Neuronal stem cell (in vitro differentiated cells): ENCODE results near the gene LAMTOR3. TPM values are rescaled to one million over a fixed set of nuclear protein-coding genes. Genes with fewer than 3 reads are reported as not detected.

ENCODE experiments used
- DNase-seq: peaks from one replicate; pipeline ENCODE4 v3.0.0-alpha.2; 2013; ENCODE audit warnings: low spot score
- H2AFZ ChIP-seq: one replicate; pipeline ENCODE4 v1.6.1; 2013; ENCODE audit warnings: mild to moderate bottlenecking, low read length, inconsistent platforms
- H2AK5ac ChIP-seq: 2 replicates; pipeline ENCODE4 v1.6.1; 2013; ENCODE audit warnings: low read depth, mild to moderate bottlenecking, inconsistent platforms, low read length, moderate library complexity, mixed read lengths
- H2BK120ac ChIP-seq: 2 replicates; pipeline ENCODE4 v1.6.1; 2013; ENCODE audit warnings: low read depth, mild to moderate bottlenecking, inconsistent platforms, low read length, moderate library complexity, mixed read lengths
- H2BK12ac ChIP-seq: one replicate; pipeline ENCODE4 v1.6.1; 2013; ENCODE audit warnings: low read length, inconsistent platforms
- H2BK15ac ChIP-seq: 2 replicates; pipeline ENCODE4 v1.6.1; 2013; ENCODE audit warnings: mild to moderate bottlenecking, low read length, inconsistent platforms, mixed read lengths
- H2BK5ac ChIP-seq: one replicate; pipeline ENCODE4 v1.6.1; 2013; ENCODE audit warnings: inconsistent platforms, mild to moderate bottlenecking, low read length, moderate library complexity
- H3K14ac ChIP-seq: one replicate; pipeline ENCODE4 v1.6.1; 2013; ENCODE audit warnings: low read length, inconsistent platforms
- H3K18ac ChIP-seq: 2 replicates; pipeline ENCODE4 v1.6.1; 2013; ENCODE audit warnings: low read length, inconsistent platforms
- H3K23ac ChIP-seq: 2 replicates; pipeline ENCODE4 v1.6.1; 2013; ENCODE audit warnings: low read depth, mild to moderate bottlenecking, mixed read lengths, low read length, inconsistent platforms; ENCODE audit not compliant: poor library complexity
- H3K27ac ChIP-seq: replicated peaks from 3 replicates; pipeline ENCODE4 v1.5.1; 2013; ENCODE audit warnings: low read length, inconsistent platforms
- H3K27me3 ChIP-seq, 3 experiments: 2 replicates each; pipeline ENCODE4 v1.6.1; 2013; ENCODE audit warnings: low read length in 3 of 3, mild to moderate bottlenecking in 2 of 3, inconsistent platforms in 1 of 3, low read depth in 1 of 3, mixed read lengths in 1 of 3, moderate library complexity in 1 of 3; ENCODE audit not compliant: control insufficient read depth in 3 of 3, insufficient read depth in 3 of 3
- H3K36me3 ChIP-seq, 2 donors: replicated peaks in 1 of 2; 2 replicates each; pipeline ENCODE4 v1.6.1; 2013; ENCODE audit warnings: low read length in 2 of 2; ENCODE audit not compliant: control insufficient read depth in 2 of 2, insufficient read depth in 2 of 2
- H3K4ac ChIP-seq: 2 replicates; pipeline ENCODE4 v1.6.1; 2013; ENCODE audit warnings: inconsistent platforms, mild to moderate bottlenecking, low read length, moderate library complexity
- H3K4me1 ChIP-seq, 2 donors: 1 replicate in 1 of 2; 2 replicates in 1 of 2; pipeline ENCODE4 v1.6.1; 2013; ENCODE audit warnings: low read length in 2 of 2, low read depth in 1 of 2; ENCODE audit not compliant: control insufficient read depth in 2 of 2, insufficient read depth in 1 of 2
- H3K4me2 ChIP-seq: one replicate; pipeline ENCODE4 v1.6.1; 2013; ENCODE audit warnings: mild to moderate bottlenecking, low read length, inconsistent platforms; ENCODE audit not compliant: insufficient read depth, poor library complexity, severe bottlenecking
- H3K4me3 ChIP-seq, 2 donors: 2 replicates each; pipeline ENCODE4 v1.5.1; 2013; ENCODE audit warnings: low read length in 2 of 2, mild to moderate bottlenecking in 2 of 2, inconsistent platforms in 1 of 2, moderate library complexity in 1 of 2
- H3K79me1 ChIP-seq: one replicate; pipeline ENCODE4 v1.6.1; 2013; ENCODE audit warnings: low read depth, mild to moderate bottlenecking, inconsistent platforms, low read length, moderate library complexity
- H3K9ac ChIP-seq: one replicate; pipeline ENCODE4 v1.6.1; 2013; ENCODE audit warnings: mild to moderate bottlenecking, low read depth, low read length, inconsistent platforms; ENCODE audit not compliant: poor library complexity
- H3K9me3 ChIP-seq, 2 donors: replicated peaks in 1 of 2; 2 replicates each; pipeline versions ENCODE3 to v1.6.1; 2013; ENCODE audit warnings: low read length in 2 of 2, mild to moderate bottlenecking in 2 of 2, inconsistent platforms in 1 of 2, low read depth in 1 of 2, mixed read lengths in 1 of 2, moderate library complexity in 1 of 2; ENCODE audit not compliant: control insufficient read depth in 2 of 2, insufficient read depth in 1 of 2
- H4K8ac ChIP-seq: one replicate; pipeline ENCODE4 v1.6.1; 2013; ENCODE audit warnings: low read depth, mild to moderate bottlenecking, inconsistent platforms, low read length, moderate library complexity
- H4K91ac ChIP-seq: one replicate; pipeline ENCODE4 v1.6.1; 2013; ENCODE audit warnings: low read length, low read depth, mild to moderate bottlenecking, inconsistent platforms; ENCODE audit not compliant: poor library complexity
- WGBS, 2 donors: extraction: QIAGEN DNeasy Blood & Tissue Kit; methylation state at CpG; one replicate each; pipeline ENCODE4 v1.1.7; 2013; ENCODE audit warnings: missing lambda C conversion rate in 2 of 2, mixed read lengths in 1 of 2; ENCODE audit not compliant: insufficient read length in 2 of 2, insufficient replicate concordance in 1 of 2; ENCODE audit errors: extremely low coverage in 2 of 2; 5-methylcytosine and 5-hydroxymethylcytosine counted together
- polyA plus RNA-seq, 2 experiments: library from polyadenylated mRNA; stranded (reverse); fragments of 200-250 nt; gene quantifications; one replicate each; pipeline ENCODE4 v1.2.3, GENCODE V29; 2013

LAMTOR3 gene, protein sequence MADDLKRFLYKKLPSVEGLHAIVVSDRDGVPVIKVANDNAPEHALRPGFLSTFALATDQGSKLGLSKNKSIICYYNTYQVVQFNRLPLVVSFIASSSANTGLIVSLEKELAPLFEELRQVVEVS
- 40.7 TPM for polyA plus RNA-seq (2013, experiment 1 of 2)
- 42.2 TPM for polyA plus RNA-seq (2013, experiment 2 of 2)

DNA sequence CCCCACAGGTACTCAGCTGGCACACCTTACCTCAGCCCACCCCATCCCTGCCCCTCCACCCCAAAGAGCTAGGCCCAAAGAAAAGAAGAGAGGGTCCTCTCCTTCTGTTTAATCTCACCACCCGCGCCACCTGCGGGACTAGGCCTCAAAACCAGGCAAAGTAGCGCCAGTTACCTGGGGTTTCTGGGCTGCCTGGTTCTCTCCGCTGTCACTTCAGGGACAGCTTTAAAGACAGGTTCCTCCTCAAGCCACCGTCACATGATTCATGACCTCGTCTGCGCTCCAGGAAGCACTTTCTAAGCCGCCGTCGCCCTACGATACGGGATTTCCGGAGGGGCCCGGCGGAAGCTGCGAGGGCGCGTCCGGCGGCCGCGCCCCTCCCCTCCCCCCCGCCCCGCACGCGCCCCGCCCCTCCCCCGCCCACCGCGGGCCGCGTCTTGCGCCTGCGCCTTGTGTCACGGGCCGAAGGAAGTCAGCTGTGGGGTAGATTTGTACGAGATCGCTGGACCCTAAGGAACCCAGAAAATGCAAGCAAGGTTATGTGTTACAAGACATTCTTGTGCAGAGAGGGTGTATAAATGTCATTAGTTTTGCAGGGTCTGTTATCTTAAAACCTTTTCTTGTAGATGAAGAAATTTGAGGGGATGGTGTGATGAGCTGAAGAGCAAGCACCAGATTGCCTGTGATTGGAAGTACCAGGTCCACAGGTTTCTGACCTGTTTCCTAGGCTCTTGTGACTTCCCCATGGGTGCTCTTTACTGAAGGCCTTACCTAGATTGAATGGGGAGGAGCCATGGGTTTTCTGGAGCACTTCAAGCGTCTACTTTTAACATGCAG, at the start of gene LAMTOR3:
Gene LAMTOR3 (minus strand): TSS at position 267 of the 837 bp plus-strand sequence. CDS start 464 bp downstream, outside the sequence.
- Histone ChIP-seq H3K18ac (no peak within 1 kb of the TSS), H3K27me3 (no peaks in the 10 kb centered on the region), H3K4me2 (peak within 1 kb of the TSS; percentile 83), H4K8ac (no peak within 1 kb of the TSS), H2AFZ (peak within 1 kb of the TSS; percentile 87), H3K4me3 (peak within 1 kb of the TSS; percentile 89), H3K4ac (no peak within 1 kb of the TSS), H3K4me1 (no peaks in the 10 kb centered on the region), H3K36me3 (peaks cover 0 to 18% of the 10 kb centered on the region in 2 donors), H3K27ac (peak within 1 kb of the TSS; percentile 16), H2BK15ac (no peak within 1 kb of the TSS), H3K9me3 (no peaks in the 10 kb centered on the region), H2BK120ac (no peak within 1 kb of the TSS), H2BK12ac (no peak within 1 kb of the TSS), H3K9ac (peak within 1 kb of the TSS; percentile 38), H3K23ac (no peak within 1 kb of the TSS), H3K79me1 (no peaks in the 10 kb centered on the region), H4K91ac (no peak within 1 kb of the TSS), H2BK5ac (no peak within 1 kb of the TSS), H2AK5ac (no peak within 1 kb of the TSS), H3K14ac (no peak within 1 kb of the TSS)
- peak; percentile 69 for DNase-seq
- no CpG with 5 or more reads among the region's 40 CpGs for WGBS, 2 donors

DNA sequence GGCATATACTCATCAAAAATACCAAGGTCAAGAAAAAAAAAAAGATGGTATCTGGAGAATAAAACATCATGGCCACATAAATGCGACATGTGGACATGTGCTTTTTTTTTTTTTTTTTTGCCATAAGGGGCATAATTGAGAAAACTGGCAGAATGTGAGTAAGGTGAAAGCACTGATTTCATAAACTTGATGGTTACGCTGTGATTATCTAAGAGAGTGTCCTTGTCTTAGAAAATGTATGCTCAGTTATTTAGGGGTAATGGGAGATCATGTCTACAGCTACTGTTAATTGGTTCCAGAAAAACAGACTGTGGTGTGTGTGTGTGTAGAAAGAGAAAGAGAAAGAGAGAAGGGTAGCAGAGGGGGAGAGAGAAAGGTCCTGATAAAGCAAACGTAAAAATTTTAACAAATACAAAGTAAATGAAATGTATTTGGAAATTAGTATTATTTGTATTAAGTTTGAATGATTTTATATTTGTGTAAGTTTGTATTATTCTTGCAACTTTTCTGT, 44.1 kb upstream of the LAMTOR3 start:
- H2BK15ac ChIP-seq = no peak overlapping the region
- H3K14ac ChIP-seq = no peak overlapping the region
- H3K18ac ChIP-seq = no peak overlapping the region
- no peak overlapping the region for H3K23ac ChIP-seq
- no peak overlapping the region for H3K4me3 ChIP-seq
- H3K9me3 ChIP-seq = peaks cover 0 to 22% of the 10 kb centered on the region in 2 donors
- peaks cover 4% of the 10 kb centered on the region for H3K79me1 ChIP-seq
- no peak overlapping the region for H3K4me2 ChIP-seq
- peaks cover 0 to 27% of the 10 kb centered on the region in 2 donors for H3K36me3 ChIP-seq
- no CpG with 5 or more reads among the region's 3 CpGs for WGBS, 2 donors
- no peak overlapping the region for H3K9ac ChIP-seq
- no peak overlapping the region for H2AK5ac ChIP-seq
- H4K91ac ChIP-seq = no peak overlapping the region
- DNase-seq = no peak
- no peak overlapping the region for H2BK12ac ChIP-seq
- H4K8ac ChIP-seq = no peak overlapping the region
- H3K4me1 ChIP-seq = no peaks in the 10 kb centered on the region
- no peak overlapping the region for H2BK120ac ChIP-seq
- H3K27ac ChIP-seq = no peak overlapping the region
- H3K27me3 ChIP-seq = no peaks in the 10 kb centered on the region
- no peak overlapping the region for H3K4ac ChIP-seq
- no peak overlapping the region for H2AFZ ChIP-seq
- no peak overlapping the region for H2BK5ac ChIP-seq

DNA sequence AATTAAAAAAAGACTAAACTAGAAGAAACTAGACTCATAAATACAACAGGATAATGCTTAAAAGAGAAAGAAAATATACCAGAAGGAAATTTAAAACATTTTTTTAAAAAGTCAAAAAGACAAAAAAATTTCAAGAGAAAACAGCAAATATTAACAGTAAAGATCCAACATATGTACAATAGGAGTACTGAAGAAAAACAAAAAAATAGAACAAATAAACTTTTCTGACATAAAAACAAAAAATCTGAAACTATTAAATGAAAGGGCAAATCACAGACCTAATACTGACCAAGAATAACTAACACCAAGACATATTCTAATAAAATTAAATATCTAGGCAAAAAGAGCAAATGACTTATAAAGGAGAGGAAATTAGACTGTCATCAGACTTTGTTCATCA, 40.7 kb upstream of the LAMTOR3 start:
- H2BK15ac ChIP-seq = no peak overlapping the region
- H3K79me1 ChIP-seq = peaks cover 2% of the 10 kb centered on the region
- H2AK5ac ChIP-seq = no peak overlapping the region
- no peak overlapping the region for H3K14ac ChIP-seq
- no peak overlapping the region for H2BK12ac ChIP-seq
- H4K8ac ChIP-seq = no peak overlapping the region
- no peak overlapping the region for H2BK120ac ChIP-seq
- peaks cover 0 to 30% of the 10 kb centered on the region in 2 donors for H3K36me3 ChIP-seq
- no peak overlapping the region for H3K4me2 ChIP-seq
- no peak overlapping the region for H3K27ac ChIP-seq
- no peak overlapping the region for H2BK5ac ChIP-seq
- H2AFZ ChIP-seq = no peak overlapping the region
- H3K9me3 ChIP-seq = peaks cover 0 to 16% of the 10 kb centered on the region in 2 donors
- H3K18ac ChIP-seq = no peak overlapping the region
- DNase-seq = no peak
- H3K9ac ChIP-seq = no peak overlapping the region
- no peak overlapping the region for H4K91ac ChIP-seq
- no peak overlapping the region for H3K4ac ChIP-seq
- H3K23ac ChIP-seq = no peak overlapping the region
- no peaks in the 10 kb centered on the region for H3K4me1 ChIP-seq
- no peaks in the 10 kb centered on the region for H3K27me3 ChIP-seq
- no peak overlapping the region for H3K4me3 ChIP-seq

DNA sequence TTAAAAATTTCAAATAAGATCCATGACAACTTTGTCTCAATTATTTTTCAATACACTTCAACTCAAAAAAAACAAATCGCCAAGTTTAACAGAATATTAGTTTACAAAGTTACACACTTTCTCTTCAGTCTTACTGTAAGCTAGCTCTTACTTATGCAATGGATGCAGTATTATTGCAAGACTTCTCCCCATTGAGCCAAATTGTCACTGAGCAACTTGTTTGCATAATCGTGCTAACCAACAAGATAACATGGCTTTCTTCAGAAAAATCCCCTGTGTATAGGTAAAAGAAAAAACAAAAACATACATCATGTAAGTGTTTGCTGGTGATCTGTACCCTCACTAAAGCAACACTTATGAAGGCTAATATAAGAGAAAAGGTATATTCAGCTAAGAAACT, 33.3 kb upstream of the LAMTOR3 start:
- Histone ChIP-seq H2BK15ac (no peak overlapping the region), H3K9ac (no peak overlapping the region), H3K4me3 (no peak overlapping the region), H2AFZ (no peak overlapping the region), H3K27ac (no peak overlapping the region), H3K4ac (no peak overlapping the region), H3K4me2 (no peak overlapping the region), H2AK5ac (no peak overlapping the region), H3K23ac (no peak overlapping the region), H3K18ac (no peak overlapping the region), H2BK5ac (no peak overlapping the region), H4K8ac (no peak overlapping the region), H3K4me1 (no peaks in the 10 kb centered on the region), H2BK12ac (no peak overlapping the region), H3K79me1 (peaks cover 2% of the 10 kb centered on the region), H3K36me3 (peaks cover 1 to 70% of the 10 kb centered on the region in 2 donors), H3K27me3 (no peaks in the 10 kb centered on the region), H2BK120ac (no peak overlapping the region), H3K9me3 (no peaks in the 10 kb centered on the region), H3K14ac (no peak overlapping the region), H4K91ac (no peak overlapping the region)
- no peak for DNase-seq
- 100% methylated on average over 1 of the region's 2 CpGs; no CpG with 5 or more reads in 1 of the 2 donors for WGBS, 2 donors
